C4-2B (cell line): ENCODE data around the gene SOS2.

Experiments
- ZFX ChIP-seq: fragments of 450-650 bp; IDR thresholded peaks from 2 replicates; pipeline ENCODE4 v1.6.1; 2017
- TF ChIP-seq, protein P1 (sequence below): fragments of 450-650 bp; conservative IDR thresholded peaks from 2 replicates; pipeline ENCODE4 v1.5.1; 2017; ENCODE audit warnings: mild to moderate bottlenecking

DNA sequence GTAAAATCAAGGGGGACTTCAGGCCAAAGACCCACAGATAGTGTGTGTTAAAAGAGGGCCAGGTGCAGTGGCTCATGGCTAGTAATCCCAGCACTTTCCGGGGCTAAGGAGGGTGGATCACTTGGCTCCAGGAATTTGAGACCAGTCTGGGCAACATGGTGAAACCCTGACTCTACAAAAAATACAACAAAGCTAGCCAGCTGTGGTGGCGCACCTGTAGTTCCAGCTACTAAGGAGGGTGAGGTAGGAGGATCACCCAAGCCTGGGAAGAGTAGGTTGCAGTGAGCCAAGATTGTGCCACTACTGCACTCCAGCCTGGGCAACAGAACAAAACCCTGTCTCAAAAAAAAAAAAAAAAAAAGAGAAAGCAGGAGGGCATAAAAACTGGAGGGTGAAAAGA lies 123.5 kb downstream of the SOS2 start:
- TF ChIP-seq, protein P1, sequence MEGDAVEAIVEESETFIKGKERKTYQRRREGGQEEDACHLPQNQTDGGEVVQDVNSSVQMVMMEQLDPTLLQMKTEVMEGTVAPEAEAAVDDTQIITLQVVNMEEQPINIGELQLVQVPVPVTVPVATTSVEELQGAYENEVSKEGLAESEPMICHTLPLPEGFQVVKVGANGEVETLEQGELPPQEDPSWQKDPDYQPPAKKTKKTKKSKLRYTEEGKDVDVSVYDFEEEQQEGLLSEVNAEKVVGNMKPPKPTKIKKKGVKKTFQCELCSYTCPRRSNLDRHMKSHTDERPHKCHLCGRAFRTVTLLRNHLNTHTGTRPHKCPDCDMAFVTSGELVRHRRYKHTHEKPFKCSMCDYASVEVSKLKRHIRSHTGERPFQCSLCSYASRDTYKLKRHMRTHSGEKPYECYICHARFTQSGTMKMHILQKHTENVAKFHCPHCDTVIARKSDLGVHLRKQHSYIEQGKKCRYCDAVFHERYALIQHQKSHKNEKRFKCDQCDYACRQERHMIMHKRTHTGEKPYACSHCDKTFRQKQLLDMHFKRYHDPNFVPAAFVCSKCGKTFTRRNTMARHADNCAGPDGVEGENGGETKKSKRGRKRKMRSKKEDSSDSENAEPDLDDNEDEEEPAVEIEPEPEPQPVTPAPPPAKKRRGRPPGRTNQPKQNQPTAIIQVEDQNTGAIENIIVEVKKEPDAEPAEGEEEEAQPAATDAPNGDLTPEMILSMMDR, result no peak
- no peak for TF ChIP-seq ZFX
